NCI-H2107 treated with DMSO at 0.1 percent for 48 hours (cell line): ENCODE data around the gene WDR83.
"Not testable (repeated sequence)": the region's sequence is repeated elsewhere in the genome, so short reads cannot be mapped to it uniquely, and the experiment has no call there.

Experiments used
- DNase-seq: peaks from one replicate; lab custom pipeline; 2025; ENCODE audit not compliant: unreplicated experiment; lab: John Stamatoyannopoulos, UW

WDR83 gene, protein sequence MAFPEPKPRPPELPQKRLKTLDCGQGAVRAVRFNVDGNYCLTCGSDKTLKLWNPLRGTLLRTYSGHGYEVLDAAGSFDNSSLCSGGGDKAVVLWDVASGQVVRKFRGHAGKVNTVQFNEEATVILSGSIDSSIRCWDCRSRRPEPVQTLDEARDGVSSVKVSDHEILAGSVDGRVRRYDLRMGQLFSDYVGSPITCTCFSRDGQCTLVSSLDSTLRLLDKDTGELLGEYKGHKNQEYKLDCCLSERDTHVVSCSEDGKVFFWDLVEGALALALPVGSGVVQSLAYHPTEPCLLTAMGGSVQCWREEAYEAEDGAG

DNA sequence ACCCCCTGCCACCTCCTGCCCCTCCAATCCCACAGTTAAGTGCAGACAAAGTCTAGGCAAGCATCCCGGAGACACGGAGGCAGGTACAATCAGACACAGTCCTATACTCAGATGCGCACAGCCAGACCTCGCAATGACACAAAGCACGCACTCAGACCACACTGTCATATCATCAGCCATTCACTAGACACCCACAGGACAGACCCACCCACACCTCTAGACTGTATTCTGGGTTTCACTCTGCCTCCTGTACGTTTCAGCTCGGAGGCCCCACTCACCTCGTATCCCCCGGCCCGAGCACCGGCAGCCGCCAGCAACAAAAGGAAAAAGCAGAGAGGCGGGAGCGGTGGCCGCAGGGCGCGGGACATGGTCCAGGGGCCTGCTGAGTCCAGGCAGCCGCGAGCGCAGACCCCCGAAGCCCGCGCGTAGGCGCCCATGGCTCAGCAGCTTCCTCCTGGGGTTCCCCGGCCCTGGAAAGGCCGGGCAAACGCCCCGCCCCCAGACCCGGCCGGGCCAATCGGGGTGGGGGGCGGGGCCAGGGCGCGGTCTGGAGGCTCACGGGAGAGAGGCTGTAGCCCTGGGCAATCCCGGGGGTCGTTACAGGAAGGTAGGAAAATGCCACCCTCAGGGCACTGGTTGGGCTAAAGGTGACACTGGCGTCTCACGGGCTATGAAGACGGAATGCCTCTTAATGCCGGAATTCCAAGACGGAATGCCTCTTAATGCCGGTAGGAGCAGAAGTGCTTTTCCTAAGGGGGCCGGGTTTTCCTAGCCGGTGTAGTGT, at the start of gene WDR83, which contains the start of gene MAN2B1:
TSS of gene WDR83 (plus strand) at position 543 of the 784 bp plus-strand sequence. CDS start 2,984 bp downstream, outside the sequence.
TSS of gene MAN2B1 (minus strand) at position 478 of the 784 bp plus-strand sequence. CDS start at position 437, 41 bp downstream.
- DNase-seq = peak; percentile 14

DNA sequence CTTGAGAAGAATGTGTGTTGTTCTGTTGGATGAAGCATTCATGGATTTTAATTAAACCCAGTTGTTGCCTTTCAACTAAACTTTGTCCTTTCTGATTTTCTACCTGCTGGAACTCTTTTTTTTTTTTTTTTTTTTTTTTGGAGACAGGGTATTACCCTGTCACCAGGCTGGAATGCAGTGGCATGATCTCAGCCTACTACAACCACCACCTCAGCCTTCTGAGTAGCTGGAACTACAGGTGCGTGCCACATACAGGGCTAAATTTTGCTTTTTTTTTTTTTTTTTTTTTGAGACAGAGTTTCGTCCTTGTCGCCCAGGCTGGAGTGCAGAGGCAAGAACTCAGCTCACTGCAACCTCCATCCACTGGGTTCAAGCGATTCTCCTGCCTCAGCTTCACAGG, 49.0 kb upstream of the WDR83 start:
- no peak for DNase-seq

DNA sequence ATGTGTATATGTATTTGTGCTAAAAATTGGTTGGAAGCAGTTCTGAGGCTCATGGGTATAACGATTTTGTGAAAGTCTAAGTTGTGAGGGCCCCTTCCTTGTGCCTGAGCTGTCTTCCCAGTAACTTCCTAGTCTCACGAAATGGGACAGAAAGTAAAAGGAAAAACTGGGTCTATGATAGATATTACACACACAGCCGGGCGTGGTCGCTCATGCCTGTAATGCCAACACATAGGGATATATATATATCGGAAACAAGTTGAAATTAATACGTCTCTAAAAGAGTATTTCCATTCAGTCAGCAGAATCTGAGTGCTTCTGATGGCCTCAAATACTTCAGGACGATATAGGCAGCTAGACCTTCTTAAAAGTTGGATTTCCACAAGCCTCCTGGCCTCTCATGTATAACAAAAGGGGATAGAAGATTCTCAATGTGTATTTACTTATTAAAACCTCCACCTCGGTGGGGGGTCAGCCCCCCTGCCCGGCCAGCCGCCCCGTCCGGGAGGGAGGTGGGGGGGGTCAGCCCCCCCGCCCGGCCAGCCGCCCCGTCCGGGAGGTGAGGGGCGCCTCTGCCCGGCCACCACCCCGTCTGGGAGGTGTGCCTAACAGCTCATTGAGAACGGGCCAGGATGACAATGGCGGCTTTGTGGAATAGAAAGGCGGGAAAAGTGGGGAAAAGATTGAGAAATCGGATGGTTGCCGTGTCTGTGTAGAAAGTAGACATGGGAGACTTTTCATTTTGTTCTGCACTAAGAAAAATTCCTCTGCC, 45.2 kb upstream of the WDR83 start:
- DNase-seq = not testable (repeated sequence)

GRCh38 chr19:12623361-12624031, 43.1 kb upstream of the WDR83 start:
- no peak for DNase-seq

DNA sequence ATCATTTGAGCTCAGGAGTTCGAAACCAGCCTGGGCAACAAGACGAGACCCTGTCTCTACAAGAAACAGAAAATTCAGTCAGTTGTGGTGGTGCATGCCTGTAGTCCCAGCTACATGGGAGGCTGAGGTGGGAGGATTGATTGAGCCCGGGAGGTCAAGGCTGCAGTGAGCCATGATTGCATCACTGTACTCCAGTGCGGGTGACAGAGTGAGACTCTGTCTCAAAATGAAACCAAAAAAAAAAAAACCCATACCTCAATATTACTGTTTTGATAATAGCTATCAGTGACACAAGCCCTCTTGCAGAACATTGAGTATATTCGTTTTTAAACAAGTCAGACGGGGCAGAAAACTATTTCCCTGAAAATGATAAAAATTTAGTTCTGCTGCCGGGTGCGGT, 39.6 kb upstream of the WDR83 start:
- no peak for DNase-seq

DNA sequence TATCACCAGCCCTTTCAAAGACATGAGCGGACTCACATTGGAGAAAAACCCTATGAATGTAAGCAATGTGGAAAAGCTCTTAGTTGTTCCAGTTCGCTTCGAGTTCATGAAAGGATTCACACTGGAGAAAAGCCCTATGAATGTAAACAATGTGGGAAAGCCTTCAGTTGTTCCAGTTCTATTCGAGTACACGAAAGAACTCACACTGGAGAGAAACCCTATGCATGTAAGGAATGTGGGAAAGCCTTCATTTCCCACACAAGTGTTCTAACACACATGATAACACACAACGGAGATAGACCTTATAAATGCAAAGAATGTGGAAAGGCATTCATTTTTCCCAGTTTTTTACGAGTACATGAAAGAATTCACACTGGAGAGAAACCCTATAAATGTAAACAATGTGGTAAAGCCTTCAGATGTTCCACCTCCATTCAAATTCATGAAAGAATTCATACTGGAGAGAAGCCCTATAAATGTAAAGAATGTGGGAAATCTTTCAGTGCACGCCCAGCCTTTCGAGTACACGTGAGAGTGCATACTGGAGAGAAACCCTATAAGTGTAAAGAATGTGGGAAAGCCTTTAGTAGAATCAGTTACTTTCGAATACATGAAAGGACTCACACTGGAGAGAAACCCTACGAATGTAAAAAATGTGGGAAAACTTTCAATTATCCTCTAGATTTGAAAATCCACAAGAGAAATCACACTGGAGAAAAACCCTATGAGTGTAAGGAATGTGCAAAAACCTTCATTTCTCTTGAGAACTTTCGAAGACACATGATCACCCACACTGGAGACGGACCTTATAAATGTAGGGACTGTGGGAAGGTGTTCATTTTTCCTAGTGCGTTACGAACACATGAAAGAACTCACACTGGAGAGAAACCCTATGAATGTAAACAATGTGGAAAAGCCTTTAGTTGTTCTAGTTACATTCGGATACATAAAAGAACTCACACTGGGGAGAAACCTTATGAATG, 38.3 kb upstream of the WDR83 start:
- no peak for DNase-seq

GRCh38 chr19:12629215-12629614, 37.4 kb upstream of the WDR83 start:
- DNase-seq = no peak

DNA sequence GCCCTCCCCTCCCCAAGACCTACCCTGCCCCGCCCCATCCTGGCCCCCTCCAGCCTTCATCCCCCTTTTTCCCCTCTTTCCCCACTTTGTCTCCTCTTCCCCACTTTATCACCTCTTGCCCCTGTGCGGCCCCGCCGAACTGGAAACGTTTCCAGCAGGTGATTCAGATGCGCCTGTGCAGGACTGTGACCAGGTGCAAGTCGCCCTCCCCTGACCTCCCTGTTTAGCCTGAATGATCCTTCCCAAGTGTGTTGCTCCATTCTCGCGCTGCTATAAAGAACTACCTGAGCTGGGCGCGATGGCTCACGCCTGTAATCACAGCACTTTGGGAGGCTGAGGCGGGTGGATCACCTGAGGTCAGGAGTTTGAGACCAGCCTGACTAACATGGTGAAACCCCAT, 30.0 kb upstream of the WDR83 start:
- no peak for DNase-seq

- no peak for DNase-seq
Measured at GRCh38 chr19:12638611-12639182, 27.9 kb upstream of the WDR83 start.

DNA sequence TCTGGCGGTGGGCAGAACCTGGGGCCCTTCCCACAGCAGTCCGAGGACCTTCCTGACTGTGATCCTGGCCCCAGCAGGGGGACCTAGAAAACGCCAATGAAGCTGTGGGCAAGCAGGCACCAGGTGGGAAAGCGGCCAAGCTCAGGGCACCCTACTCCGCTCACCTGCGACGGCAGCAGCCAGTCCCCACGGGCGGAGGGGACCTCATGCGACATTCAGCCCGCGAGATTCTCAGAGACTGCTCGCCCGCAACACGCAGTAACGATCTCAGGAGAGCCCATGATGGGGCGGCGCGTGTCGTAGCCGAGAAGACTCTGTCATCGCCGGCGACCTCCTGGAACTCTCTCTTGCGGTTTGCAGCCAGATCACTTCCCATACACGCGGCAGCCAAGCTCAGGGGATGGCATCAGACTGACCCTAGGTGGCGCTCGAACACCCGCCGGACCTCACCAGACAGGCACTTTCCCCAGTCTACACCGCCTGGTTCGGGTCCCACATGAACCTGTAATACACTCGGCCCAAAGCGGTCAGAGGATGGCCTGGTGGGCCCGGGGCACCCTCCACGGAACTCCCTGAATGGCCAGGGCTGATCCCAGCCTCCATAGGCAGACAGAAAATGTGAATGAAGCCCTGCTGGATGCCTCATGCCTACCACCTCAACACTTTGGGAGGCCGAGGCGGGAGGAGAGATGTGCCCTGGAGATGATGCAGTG, 26.6 kb upstream of the WDR83 start:
- peak; percentile 60 for DNase-seq

DNA sequence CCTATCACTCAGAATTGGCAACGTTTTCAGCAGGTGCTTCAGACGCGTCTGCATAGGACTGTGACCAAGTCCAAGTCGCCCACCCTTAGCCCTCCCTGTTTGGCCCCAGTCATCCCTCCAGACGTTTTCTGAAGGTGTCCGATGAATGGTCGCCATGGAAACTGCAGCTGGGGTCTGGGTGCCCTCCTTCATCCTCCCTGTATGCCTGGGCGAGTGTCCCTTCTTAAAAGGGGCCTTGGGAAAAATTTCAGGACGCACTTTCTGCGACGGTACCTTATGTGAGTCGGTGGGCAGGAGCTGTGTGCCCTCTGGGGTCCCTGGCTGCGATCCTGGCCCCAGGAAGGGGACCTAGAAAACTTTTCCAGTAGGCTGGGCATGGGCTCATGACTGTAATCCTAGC, 25.2 kb upstream of the WDR83 start:
- DNase-seq = no peak

DNA sequence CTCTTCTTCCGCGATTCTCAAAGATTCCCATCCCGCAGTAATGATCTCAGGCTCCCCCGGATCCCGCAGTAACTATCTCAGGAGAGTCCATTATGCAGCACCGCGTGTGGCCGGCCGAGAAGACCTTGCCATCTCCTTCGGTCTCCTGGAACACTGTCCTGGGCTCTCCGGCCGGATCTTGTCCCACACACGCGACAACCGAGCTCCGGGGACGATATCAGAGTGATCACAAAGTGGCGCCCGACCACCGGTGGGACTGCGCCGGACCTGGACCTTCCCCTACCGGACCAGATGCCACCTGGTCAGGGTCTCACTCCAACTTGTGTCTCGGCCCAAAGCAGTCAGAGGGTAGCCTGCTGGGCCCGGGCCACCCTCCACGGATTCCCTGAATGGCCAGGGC, 24.1 kb upstream of the WDR83 start:
- DNase-seq = no peak

GRCh38 chr19:12643716-12644115, 22.9 kb upstream of the WDR83 start:
- DNase-seq = not testable (repeated sequence)

DNA sequence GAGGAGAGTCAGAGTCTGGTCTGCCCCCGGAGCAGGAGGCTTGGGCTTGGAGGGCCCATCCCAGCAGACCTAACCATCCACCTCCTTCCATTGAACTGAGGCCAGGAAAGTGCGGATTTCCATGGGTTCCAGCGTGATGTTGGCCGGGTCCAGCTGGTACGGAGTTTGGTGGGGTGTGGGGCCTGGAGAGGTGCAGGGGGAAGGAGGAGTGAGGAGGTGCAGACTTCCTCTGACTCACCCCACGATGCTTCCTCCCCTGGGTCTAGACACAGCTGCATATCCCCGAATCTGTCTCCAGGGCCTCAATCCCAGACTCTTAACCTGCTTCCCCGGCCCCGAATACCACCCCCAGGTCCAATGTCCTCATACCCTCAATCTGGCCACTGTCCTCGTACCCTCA, 20.1 kb upstream of the WDR83 start:
- DNase-seq = no peak

GRCh38 chr19:12647047-12647446, 19.6 kb upstream of the WDR83 start:
- DNase-seq = no peak

- DNase-seq = no peak
Measured at GRCh38 chr19:12647490-12648071, 19.0 kb upstream of the WDR83 start.

- no peak for DNase-seq
Measured at GRCh38 chr19:12648088-12648487, 18.5 kb upstream of the WDR83 start.

GRCh38 chr19:12649941-12650340, 16.7 kb upstream of the WDR83 start:
- no peak for DNase-seq
